Activated CD4-positive, alpha-beta T cell treated with anti-CD3 and anti-CD28 coated beads, Interleukin-2, amount 10 ng/mL, durations not matched to agents 7 days and 5 days (primary cell): ENCODE results near the gene TBC1D9B. TPM values are rescaled to one million over a fixed set of nuclear protein-coding genes. Genes with fewer than 3 reads are reported as not detected.

Source experiments
- CTCF ChIA-PET: fragments of 350-600 bp; sonication (Branson Sonifier 250); formaldehyde crosslinking; loops from one replicate; lab custom pipeline; 2021; ENCODE audit warnings: antibody characterized with exemption; lab: Charles Lee
- POLR2A ChIA-PET: fragments of 350-600 bp; sonication (Branson Sonifier 250); formaldehyde crosslinking; loops from one replicate; lab custom pipeline; 2021; ENCODE audit warnings: antibody characterized with exemption; lab: Charles Lee
- DNase-seq: peaks from one replicate; pipeline ENCODE4 v3.0.0-alpha.2; 2020
- H3K27ac Mint-ChIP-seq: one replicate; pipeline ENCODE4 v1.8.0; 2021; ENCODE audit warnings: mild to moderate bottlenecking, moderate library complexity, mixed read lengths
- H3K27me3 Mint-ChIP-seq: one replicate; pipeline ENCODE4 v1.8.0; 2021; ENCODE audit warnings: mixed read lengths
- H3K36me3 Mint-ChIP-seq: one replicate; pipeline ENCODE4 v1.8.0; 2021; ENCODE audit warnings: low read depth, mixed read lengths
- H3K4me1 Mint-ChIP-seq: one replicate; pipeline ENCODE4 v1.8.0; 2021; ENCODE audit warnings: mixed read lengths
- H3K4me3 Mint-ChIP-seq: one replicate; pipeline ENCODE4 v1.8.0; 2021; ENCODE audit warnings: mild to moderate bottlenecking, moderate library complexity, mixed read lengths
- H3K9me3 Mint-ChIP-seq: one replicate; pipeline ENCODE4 v1.8.0; 2021; ENCODE audit warnings: mixed read lengths
- total RNA-seq, 2 experiments: library from RNA; stranded (reverse); gene quantifications; one replicate each; pipeline ENCODE4 v1.2.3, GENCODE V29; 2021

TBC1D9B gene
- total RNA-seq, 2 experiments from 2014 or later: 86.4 to 92.9 TPM

DNA sequence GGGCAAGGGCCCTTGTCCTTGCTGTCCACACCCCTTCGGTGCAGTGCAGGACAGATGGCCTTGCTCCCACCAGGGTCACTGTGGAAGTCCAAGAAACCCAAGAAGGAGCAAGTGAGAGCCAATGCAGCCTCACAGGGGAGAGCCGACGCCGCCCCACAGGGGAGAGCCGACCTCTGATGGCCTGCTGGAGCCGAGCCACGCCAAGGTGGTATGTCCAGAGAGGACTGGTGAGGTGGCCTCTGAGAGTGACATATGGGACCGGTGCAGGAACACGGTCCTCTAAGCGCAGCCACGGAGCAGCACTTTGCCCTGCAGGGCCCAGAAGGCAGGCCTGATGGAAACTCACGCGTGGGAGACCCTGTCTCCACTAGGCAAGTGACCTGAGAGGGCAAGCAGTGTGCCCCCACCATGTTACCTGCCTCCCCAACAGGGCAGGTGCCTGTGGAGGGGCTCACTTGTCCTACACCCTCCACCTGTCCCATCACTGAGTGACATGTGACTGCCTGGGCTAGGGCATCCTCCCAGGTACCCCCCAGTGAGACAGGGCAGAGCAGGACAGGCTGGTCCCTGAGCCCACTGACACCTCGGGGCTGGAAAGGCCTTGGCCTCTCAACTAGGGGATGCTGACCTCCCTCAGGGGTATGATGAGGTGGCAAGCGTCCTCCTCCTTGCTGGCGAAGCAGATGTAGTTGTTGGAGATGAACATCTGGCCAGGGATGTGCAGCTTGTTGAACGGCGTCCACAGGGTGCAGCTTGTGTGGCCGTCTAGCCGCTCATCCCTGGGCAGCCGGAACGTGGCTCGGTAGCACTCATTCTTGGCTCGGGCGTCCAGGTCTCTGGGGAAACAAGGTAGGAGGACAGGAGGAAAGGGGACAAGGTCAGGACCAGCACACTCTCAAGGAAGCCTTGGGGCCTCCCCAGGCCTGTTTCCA is 16.7 kb downstream of the TBC1D9B start:
- DNase-seq: no peak
- ChIA-PET CTCF (interaction anchor here (2.4 kb wide), 1 partner anchor 16 kb away, joined by 6 read pairs; no protein-coding TSS in a partner anchor), POLR2A (no interaction called here)

DNA sequence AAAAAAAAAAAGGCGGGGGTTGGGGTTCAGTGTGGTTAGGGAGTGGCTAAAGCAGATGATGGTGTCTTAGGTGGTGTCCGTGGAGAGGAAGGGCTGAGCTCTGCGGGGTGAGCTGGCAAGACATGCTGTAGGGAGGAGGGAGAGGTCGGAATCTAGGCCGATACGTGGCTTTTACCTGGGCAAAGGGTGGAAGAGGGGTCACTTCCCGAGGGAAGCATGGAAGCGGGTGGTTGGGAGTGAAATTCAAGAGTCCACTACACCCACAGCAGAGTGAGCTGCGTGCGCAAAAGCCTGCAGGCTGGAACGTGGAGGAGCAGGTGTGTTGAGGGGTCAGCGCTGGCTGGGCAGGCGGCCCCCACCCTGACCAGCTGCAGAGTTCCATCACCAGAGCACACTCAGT is 17.8 kb downstream of the TBC1D9B start:
- Mint-ChIP-seq H3K36me3 (peaks cover 41% of the 10 kb centered on the region), H3K4me3 (no peak overlapping the region), H3K27me3 (no peaks in the 10 kb centered on the region), H3K4me1 (no peaks in the 10 kb centered on the region), H3K9me3 (peaks cover 1% of the 10 kb centered on the region), H3K27ac (no peak overlapping the region)
- POLR2A ChIA-PET: no interaction called here
- CTCF ChIA-PET: interaction anchor here (0.6 to 0.8 kb wide), 4 partner anchors 16 to 714 kb away, joined by 3 read pairs; no protein-coding TSS in a partner anchor
- DNase-seq: no peak

More for the DNA sequence above, 16.7 kb downstream of the TBC1D9B start:
- Mint-ChIP-seq H3K27ac (no peak overlapping the region), H3K4me3 (no peak overlapping the region), H3K36me3 (peaks cover 33% of the 10 kb centered on the region), H3K9me3 (no peaks in the 10 kb centered on the region), H3K27me3 (no peaks in the 10 kb centered on the region), H3K4me1 (no peaks in the 10 kb centered on the region)

GRCh38 chr5:179887802-179888201 is 19.9 kb downstream of the TBC1D9B start:
- Mint-ChIP-seq H3K27me3 (no peaks in the 10 kb centered on the region), H3K4me3 (no peak overlapping the region), H3K9me3 (peaks cover 11% of the 10 kb centered on the region), H3K4me1 (no peaks in the 10 kb centered on the region), H3K36me3 (peaks cover 60% of the 10 kb centered on the region), H3K27ac (no peak overlapping the region)
- ChIA-PET POLR2A (no interaction called here), CTCF (interaction anchor here (0.8 kb wide), 1 partner anchor 12 kb away, joined by 3 read pairs; no protein-coding TSS in a partner anchor)
- no peak for DNase-seq

DNA sequence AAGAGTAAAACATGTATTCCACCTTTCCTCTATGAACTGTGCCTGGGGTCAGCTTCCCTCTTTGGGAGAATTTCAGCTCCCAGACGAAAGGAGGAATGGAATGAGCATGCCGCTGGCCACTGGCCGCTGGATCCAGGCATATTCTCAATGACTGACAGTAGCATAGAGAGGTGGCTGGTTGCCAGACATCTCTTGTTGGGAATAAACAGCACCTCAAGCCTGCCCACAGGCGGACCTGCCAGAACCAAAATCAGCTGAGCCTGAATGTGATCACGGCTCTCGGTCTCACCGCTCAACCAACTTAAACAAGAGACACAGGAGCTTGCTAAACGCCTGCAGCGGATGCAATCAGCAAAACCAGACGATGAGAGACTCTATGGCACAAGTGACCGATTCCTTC is 20.6 kb downstream of the TBC1D9B start:
- CTCF ChIA-PET: interaction anchor here (0.8 to 1.5 kb wide), 3 partner anchors 9 to 28 kb away, joined by 3 to 4 read pairs (median 3); no protein-coding TSS in a partner anchor
- POLR2A ChIA-PET: no interaction called here
- H3K27ac Mint-ChIP-seq: no peak overlapping the region
- DNase-seq: no peak
- peaks cover 14% of the 10 kb centered on the region for H3K9me3 Mint-ChIP-seq
- peaks cover 66% of the 10 kb centered on the region for H3K36me3 Mint-ChIP-seq
- H3K4me1 Mint-ChIP-seq: no peaks in the 10 kb centered on the region
- no peak overlapping the region for H3K4me3 Mint-ChIP-seq
- no peaks in the 10 kb centered on the region for H3K27me3 Mint-ChIP-seq

- no peak overlapping the region for H3K27ac Mint-ChIP-seq
- peaks cover 15% of the 10 kb centered on the region for H3K9me3 Mint-ChIP-seq
- DNase-seq: no peak
- H3K4me1 Mint-ChIP-seq: no peaks in the 10 kb centered on the region
- POLR2A ChIA-PET: no interaction called here
- CTCF ChIA-PET: interaction anchor here (1.0 to 1.5 kb wide), 2 partner anchors 8 to 29 kb away, joined by 3 to 4 read pairs; no protein-coding TSS in a partner anchor
- no peaks in the 10 kb centered on the region for H3K27me3 Mint-ChIP-seq
- H3K36me3 Mint-ChIP-seq: peaks cover 71% of the 10 kb centered on the region
- H3K4me3 Mint-ChIP-seq: no peak overlapping the region
Observed at GRCh38 chr5:179886190-179886911, 21.3 kb downstream of the TBC1D9B start.

DNA sequence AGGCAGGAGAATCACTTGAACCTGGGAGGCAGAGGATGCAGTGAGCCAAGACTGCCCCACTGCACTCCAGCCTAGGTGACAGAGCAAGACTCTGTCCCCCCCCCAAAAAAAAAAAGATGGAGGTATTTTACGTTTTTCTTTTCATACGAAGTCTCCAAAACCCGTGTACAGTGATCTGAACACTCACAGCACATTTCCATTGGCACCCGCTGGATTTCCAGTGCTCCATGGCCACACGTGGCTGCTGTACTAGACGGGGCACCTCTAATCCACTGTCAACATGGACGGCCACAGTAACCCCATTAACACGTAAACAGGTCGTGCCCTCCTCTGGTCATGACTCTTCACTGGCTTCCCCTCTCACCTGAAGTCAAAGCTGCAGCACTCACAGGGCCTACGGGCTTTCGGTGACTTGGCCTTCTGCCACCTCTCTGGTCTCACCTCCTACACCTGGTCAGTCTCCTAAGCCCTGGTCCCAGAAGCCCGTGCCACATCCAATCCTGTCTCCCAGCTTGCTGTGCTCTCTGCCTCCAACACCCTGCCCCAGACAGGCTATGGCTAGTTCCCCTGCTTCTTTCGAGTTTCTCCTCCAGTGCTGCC is 22.1 kb downstream of the TBC1D9B start:
- H3K4me3 Mint-ChIP-seq: no peak overlapping the region
- no peaks in the 10 kb centered on the region for H3K4me1 Mint-ChIP-seq
- ChIA-PET POLR2A (no interaction called here), CTCF (interaction anchor here (1.5 kb wide), 1 partner anchor 29 kb away, joined by 4 read pairs; no protein-coding TSS in a partner anchor)
- H3K27me3 Mint-ChIP-seq: no peaks in the 10 kb centered on the region
- peaks cover 15% of the 10 kb centered on the region for H3K9me3 Mint-ChIP-seq
- DNase-seq: no peak
- H3K36me3 Mint-ChIP-seq: peaks cover 74% of the 10 kb centered on the region
- H3K27ac Mint-ChIP-seq: no peak overlapping the region

DNA sequence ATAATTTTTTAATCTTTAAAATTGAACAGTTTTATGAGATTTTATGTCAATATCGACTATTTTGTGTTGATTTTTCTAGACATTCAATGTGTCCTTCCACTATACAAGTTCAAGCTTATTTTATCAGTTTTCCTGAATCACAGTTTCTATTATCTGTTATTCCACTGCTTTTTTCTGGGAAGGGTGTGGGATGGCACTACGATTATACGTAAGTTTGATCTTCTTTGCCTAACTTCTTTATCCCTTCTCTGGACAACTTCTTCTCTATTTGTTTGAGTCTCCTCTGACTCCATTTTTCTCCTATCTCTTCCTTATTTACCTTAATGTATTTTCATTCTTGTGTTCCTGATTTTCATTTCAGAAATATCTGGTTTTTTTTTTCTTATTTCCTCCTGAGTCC is 24.5 kb downstream of the TBC1D9B start:
- Mint-ChIP-seq H3K4me1 (no peaks in the 10 kb centered on the region), H3K27me3 (no peaks in the 10 kb centered on the region), H3K27ac (no peak overlapping the region), H3K9me3 (peaks cover 15% of the 10 kb centered on the region), H3K36me3 (peaks cover 66% of the 10 kb centered on the region), H3K4me3 (no peak overlapping the region)
- ChIA-PET CTCF (interaction anchor here (1.5 kb wide), 1 partner anchor 14 kb away, joined by 3 read pairs; no protein-coding TSS in a partner anchor), POLR2A (no interaction called here)
- no peak for DNase-seq

DNA sequence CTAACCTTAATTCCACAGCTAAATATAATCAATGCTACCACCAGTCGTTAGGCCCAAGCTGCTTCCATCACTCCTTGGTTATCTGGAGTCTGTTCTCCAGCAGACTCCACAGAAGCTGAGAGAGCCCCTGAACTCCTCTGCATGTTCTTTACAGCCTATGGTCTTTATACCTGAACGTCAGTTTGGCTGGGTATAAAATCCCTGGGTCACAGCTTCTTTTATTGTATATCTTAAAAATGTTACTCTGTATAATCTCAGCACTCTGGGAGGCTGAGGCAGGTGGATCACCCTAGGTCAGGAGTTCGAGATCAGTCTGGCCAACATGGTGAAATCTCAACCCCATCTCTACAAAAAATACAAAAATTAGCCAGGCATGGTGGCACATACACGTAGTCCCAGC is 25.4 kb downstream of the TBC1D9B start:
- Mint-ChIP-seq H3K36me3 (peaks cover 65% of the 10 kb centered on the region), H3K4me1 (peaks cover 2% of the 10 kb centered on the region), H3K9me3 (peaks cover 15% of the 10 kb centered on the region), H3K27ac (no peak overlapping the region), H3K4me3 (no peak overlapping the region), H3K27me3 (no peaks in the 10 kb centered on the region)
- no peak for DNase-seq
- CTCF ChIA-PET: interaction anchor here (0.6 to 1.5 kb wide), 3 partner anchors 13 to 34 kb away, joined by 3 to 4 read pairs (median 3); partner anchors contain the start of gene TBC1D9B
- POLR2A ChIA-PET: interaction anchor here (0.6 kb wide), 1 partner anchor 157 kb away, joined by 3 read pairs; no protein-coding TSS in a partner anchor

GRCh38 chr5:179880848-179881590 is 26.7 kb downstream of the TBC1D9B start:
- H3K27me3 Mint-ChIP-seq: no peaks in the 10 kb centered on the region
- CTCF ChIA-PET: interaction anchor here (0.6 to 1.1 kb wide), 3 partner anchors 15 to 494 kb away, joined by 3 to 4 read pairs (median 4); partner anchors contain the start of gene TBC1D9B
- H3K9me3 Mint-ChIP-seq: peaks cover 15% of the 10 kb centered on the region
- H3K36me3 Mint-ChIP-seq: peaks cover 55% of the 10 kb centered on the region
- peaks cover 2% of the 10 kb centered on the region for H3K4me1 Mint-ChIP-seq
- no peak for DNase-seq
- POLR2A ChIA-PET: no interaction called here
- no peak overlapping the region for H3K27ac Mint-ChIP-seq
- no peak overlapping the region for H3K4me3 Mint-ChIP-seq

DNA sequence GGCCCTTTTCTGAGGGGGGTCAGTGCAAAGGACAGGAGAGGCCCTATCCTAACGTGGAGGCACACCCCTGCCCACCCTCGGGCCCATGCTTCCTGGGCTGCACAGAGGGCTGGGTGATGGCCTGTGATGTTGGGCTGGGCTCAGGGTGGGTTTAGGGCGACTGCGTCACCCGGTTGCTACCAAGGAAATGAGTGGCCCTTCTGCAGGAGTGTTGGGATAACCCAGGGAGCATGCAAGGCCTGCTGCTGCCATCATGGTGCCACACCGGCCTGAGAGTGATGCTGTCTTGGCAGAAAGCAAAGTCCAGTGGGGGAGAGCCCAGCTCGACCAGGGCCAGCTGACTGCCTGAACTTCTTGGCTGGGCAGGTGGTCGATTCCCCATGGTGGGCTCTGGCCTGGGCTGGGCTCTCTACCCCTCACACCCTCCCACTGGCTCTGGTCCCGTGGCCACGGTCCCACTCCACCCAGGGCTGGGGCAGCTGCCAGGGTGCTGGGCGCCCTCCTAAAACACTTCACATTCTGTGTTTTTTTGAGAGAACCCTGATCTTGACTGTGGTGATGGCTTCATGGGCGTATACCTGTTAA is 27.5 kb downstream of the TBC1D9B start:
- ChIA-PET POLR2A (no interaction called here), CTCF (no interaction called here)
- Mint-ChIP-seq H3K9me3 (peaks cover 15% of the 10 kb centered on the region), H3K36me3 (peaks cover 46% of the 10 kb centered on the region), H3K4me3 (no peak overlapping the region), H3K27ac (no peak overlapping the region), H3K27me3 (no peaks in the 10 kb centered on the region), H3K4me1 (peaks cover 2% of the 10 kb centered on the region)
- DNase-seq: no peak

GRCh38 chr5:179879690-179880010 is 28.0 kb downstream of the TBC1D9B start:
- ChIA-PET POLR2A (no interaction called here), CTCF (interaction anchor here (1.2 kb wide), 1 partner anchor 10 kb away, joined by 3 read pairs; no protein-coding TSS in a partner anchor)
- Mint-ChIP-seq H3K27ac (no peak overlapping the region), H3K9me3 (peaks cover 11% of the 10 kb centered on the region), H3K27me3 (no peaks in the 10 kb centered on the region), H3K4me1 (peaks cover 2% of the 10 kb centered on the region), H3K4me3 (no peak overlapping the region), H3K36me3 (peaks cover 41% of the 10 kb centered on the region)
- no peak for DNase-seq
